IPS DF 6.9 (cell line): ENCODE data around the gene DOC2B.
"Not testable (repeated sequence)": the region's sequence is repeated elsewhere in the genome, so short reads cannot be mapped to it uniquely, and the experiment has no call there.

Source experiments
- DNase-seq: peaks from one replicate; pipeline ENCODE4 v3.0.0-alpha.2; 2013; ENCODE audit warnings: low read depth, low spot score
- H3K27ac ChIP-seq: one replicate; pipeline ENCODE4 v1.5.1; 2013; ENCODE audit warnings: low read length, control low read depth
- H3K27me3 ChIP-seq: 2 replicates; pipeline ENCODE4 v1.6.1; 2013; ENCODE audit warnings: mild to moderate bottlenecking, low read length; ENCODE audit not compliant: control insufficient read depth, insufficient read depth
- H3K36me3 ChIP-seq: 2 replicates; pipeline ENCODE4 v1.6.1; 2013; ENCODE audit warnings: low read length; ENCODE audit not compliant: control insufficient read depth, insufficient read depth
- H3K4me1 ChIP-seq: 2 replicates; pipeline ENCODE4 v1.6.1; 2013; ENCODE audit warnings: low read length; ENCODE audit not compliant: control insufficient read depth, insufficient read depth
- H3K4me3 ChIP-seq: 2 replicates; pipeline ENCODE4 v1.5.1; 2013; ENCODE audit warnings: mild to moderate bottlenecking, low read length
- H3K9me3 ChIP-seq: 2 replicates; pipeline ENCODE4 v1.6.1; 2013; ENCODE audit warnings: low read length, inconsistent platforms; ENCODE audit not compliant: control insufficient read depth, insufficient read depth
- WGBS: extraction: QIAGEN DNeasy Blood & Tissue Kit; methylation state at CpG from one replicate; pipeline ENCODE4 v1.1.7; 2013; ENCODE audit warnings: mixed read lengths, missing lambda C conversion rate; ENCODE audit not compliant: insufficient read length, insufficient coverage; 5-methylcytosine and 5-hydroxymethylcytosine counted together

The DOC2B gene

GRCh38 chr17:118339-118917 lies 63.0 kb downstream of the DOC2B start:
- not testable (repeated sequence) for H3K4me1 ChIP-seq, H3K27me3 ChIP-seq, H3K4me3 ChIP-seq, H3K9me3 ChIP-seq, DNase-seq, H3K36me3 ChIP-seq, H3K27ac ChIP-seq
- WGBS: no CpG with 5 or more reads among the region's 20 CpGs

- not testable (repeated sequence) for H3K4me3 ChIP-seq, DNase-seq, H3K27ac ChIP-seq, H3K4me1 ChIP-seq, H3K9me3 ChIP-seq, H3K27me3 ChIP-seq, H3K36me3 ChIP-seq
- WGBS: no CpG with 5 or more reads among the region's 5 CpGs
Observed at GRCh38 chr17:113111-113510, 68.3 kb downstream of the DOC2B start.
